ENCODE measurements around the gene CHAD. TPM values are rescaled to one million over a fixed set of nuclear protein-coding genes. Genes with fewer than 3 reads are reported as not detected.

Gene CHAD
- total and polyA plus RNA-seq, 2 of the 13 experiments (the other 11 are each of a cell fraction or from before 2014, with no cell fraction given): 1.4 TPM; not detected in 1

- TF ChIP-seq, protein P1, sequence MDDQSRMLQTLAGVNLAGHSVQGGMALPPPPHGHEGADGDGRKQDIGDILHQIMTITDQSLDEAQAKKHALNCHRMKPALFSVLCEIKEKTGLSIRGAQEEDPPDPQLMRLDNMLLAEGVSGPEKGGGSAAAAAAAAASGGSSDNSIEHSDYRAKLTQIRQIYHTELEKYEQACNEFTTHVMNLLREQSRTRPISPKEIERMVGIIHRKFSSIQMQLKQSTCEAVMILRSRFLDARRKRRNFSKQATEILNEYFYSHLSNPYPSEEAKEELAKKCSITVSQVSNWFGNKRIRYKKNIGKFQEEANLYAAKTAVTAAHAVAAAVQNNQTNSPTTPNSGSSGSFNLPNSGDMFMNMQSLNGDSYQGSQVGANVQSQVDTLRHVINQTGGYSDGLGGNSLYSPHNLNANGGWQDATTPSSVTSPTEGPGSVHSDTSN (CRISPR knock-in tag; IDR thresholded peaks at IDR 0.05; ENCODE audit: borderline replicate concordance): no peak
- TF ChIP-seq ZNF205 (CRISPR knock-in tag; IDR thresholded peaks at IDR 0.05) (no peak), TBX3 (IDR thresholded peaks at IDR 0.05; ENCODE audit: borderline replicate concordance) (peak; percentile 65; the same call in 1 of the 2 replicates), SOX5 (CRISPR knock-in tag; IDR thresholded peaks at IDR 0.05; ENCODE audit: borderline replicate concordance) (peak; percentile 89; the same call in 1 of the 2 replicates), TCF12 (IDR thresholded peaks at IDR 0.05) (no peak), TCF12 (CRISPR knock-in tag; IDR thresholded peaks at IDR 0.05) (no peak), BCL6 (CRISPR knock-in tag; IDR thresholded peaks at IDR 0.05) (peak; percentile 81), ZBTB8A (CRISPR knock-in tag; IDR thresholded peaks at IDR 0.05; ENCODE audit: borderline replicate concordance, low read depth) (no peak), TBP (CRISPR knock-in tag; IDR thresholded peaks at IDR 0.05) (no peak), ZNF747 (CRISPR knock-in tag; IDR thresholded peaks at IDR 0.05; ENCODE audit: borderline replicate concordance) (no peak), ZNF557 (CRISPR knock-in tag; IDR thresholded peaks at IDR 0.05) (no peak), KDM1A (CRISPR knock-in tag; IDR thresholded peaks at IDR 0.05) (peak; percentile 83; the same call in 1 of the 2 replicates), SOX6 (IDR thresholded peaks at IDR 0.05) (no peak), SOX6 (CRISPR knock-in tag; IDR thresholded peaks at IDR 0.05) (peak; percentile 85), KAT7 (CRISPR knock-in tag; IDR thresholded peaks at IDR 0.05; ENCODE audit: borderline replicate concordance) (no peak), ZNF790 (CRISPR knock-in tag; IDR thresholded peaks at IDR 0.05; ENCODE audit: borderline replicate concordance) (no peak), ZFYVE20 (CRISPR knock-in tag; IDR thresholded peaks at IDR 0.05; ENCODE audit: borderline replicate concordance, low read depth) (no peak), HOXA5 (CRISPR knock-in tag; IDR thresholded peaks at IDR 0.05) (no peak), SKI (IDR thresholded peaks at IDR 0.05; ENCODE audit: partially characterized antibody) (peak; percentile 14), SNAI1 (CRISPR knock-in tag; IDR thresholded peaks at IDR 0.05; ENCODE audit: borderline replicate concordance) (no peak), ATF7 (IDR thresholded peaks at IDR 0.05) (no peak), ATF7 (CRISPR knock-in tag; IDR thresholded peaks at IDR 0.05) (no peak), RXRB (CRISPR knock-in tag; IDR thresholded peaks at IDR 0.05; ENCODE audit: borderline replicate concordance) (peak; percentile 63; the same call in 1 of the 2 replicates)
- TF ChIP-seq, protein P2, sequence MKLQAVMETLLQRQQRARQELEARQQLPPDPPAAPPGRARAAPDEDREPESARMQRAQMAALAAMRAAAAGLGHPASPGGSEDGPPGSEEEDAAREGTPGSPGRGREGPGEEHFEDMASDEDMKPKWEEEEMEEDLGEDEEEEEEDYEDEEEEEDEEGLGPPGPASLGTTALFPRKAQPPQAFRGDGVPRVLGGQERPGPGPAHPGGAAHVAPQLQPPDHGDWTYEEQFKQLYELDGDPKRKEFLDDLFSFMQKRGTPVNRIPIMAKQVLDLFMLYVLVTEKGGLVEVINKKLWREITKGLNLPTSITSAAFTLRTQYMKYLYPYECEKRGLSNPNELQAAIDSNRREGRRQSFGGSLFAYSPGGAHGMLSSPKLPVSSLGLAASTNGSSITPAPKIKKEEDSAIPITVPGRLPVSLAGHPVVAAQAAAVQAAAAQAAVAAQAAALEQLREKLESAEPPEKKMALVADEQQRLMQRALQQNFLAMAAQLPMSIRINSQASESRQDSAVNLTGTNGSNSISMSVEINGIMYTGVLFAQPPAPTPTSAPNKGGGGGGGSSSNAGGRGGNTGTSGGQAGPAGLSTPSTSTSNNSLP (IDR thresholded peaks at IDR 0.05; ENCODE audit: low read depth, low read length): peak; percentile 77
- TF ChIP-seq, protein P3, sequence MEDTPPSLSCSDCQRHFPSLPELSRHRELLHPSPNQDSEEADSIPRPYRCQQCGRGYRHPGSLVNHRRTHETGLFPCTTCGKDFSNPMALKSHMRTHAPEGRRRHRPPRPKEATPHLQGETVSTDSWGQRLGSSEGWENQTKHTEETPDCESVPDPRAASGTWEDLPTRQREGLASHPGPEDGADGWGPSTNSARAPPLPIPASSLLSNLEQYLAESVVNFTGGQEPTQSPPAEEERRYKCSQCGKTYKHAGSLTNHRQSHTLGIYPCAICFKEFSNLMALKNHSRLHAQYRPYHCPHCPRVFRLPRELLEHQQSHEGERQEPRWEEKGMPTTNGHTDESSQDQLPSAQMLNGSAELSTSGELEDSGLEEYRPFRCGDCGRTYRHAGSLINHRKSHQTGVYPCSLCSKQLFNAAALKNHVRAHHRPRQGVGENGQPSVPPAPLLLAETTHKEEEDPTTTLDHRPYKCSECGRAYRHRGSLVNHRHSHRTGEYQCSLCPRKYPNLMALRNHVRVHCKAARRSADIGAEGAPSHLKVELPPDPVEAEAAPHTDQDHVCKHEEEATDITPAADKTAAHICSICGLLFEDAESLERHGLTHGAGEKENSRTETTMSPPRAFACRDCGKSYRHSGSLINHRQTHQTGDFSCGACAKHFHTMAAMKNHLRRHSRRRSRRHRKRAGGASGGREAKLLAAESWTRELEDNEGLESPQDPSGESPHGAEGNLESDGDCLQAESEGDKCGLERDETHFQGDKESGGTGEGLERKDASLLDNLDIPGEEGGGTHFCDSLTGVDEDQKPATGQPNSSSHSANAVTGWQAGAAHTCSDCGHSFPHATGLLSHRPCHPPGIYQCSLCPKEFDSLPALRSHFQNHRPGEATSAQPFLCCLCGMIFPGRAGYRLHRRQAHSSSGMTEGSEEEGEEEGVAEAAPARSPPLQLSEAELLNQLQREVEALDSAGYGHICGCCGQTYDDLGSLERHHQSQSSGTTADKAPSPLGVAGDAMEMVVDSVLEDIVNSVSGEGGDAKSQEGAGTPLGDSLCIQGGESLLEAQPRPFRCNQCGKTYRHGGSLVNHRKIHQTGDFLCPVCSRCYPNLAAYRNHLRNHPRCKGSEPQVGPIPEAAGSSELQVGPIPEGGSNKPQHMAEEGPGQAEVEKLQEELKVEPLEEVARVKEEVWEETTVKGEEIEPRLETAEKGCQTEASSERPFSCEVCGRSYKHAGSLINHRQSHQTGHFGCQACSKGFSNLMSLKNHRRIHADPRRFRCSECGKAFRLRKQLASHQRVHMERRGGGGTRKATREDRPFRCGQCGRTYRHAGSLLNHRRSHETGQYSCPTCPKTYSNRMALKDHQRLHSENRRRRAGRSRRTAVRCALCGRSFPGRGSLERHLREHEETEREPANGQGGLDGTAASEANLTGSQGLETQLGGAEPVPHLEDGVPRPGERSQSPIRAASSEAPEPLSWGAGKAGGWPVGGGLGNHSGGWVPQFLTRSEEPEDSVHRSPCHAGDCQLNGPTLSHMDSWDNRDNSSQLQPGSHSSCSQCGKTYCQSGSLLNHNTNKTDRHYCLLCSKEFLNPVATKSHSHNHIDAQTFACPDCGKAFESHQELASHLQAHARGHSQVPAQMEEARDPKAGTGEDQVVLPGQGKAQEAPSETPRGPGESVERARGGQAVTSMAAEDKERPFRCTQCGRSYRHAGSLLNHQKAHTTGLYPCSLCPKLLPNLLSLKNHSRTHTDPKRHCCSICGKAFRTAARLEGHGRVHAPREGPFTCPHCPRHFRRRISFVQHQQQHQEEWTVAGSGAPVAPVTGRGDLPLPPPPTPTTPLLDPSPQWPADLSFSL (CRISPR knock-in tag; IDR thresholded peaks at IDR 0.05): no peak
These were observed 45.9 kb downstream of the CHAD start (continued) for GRCh38 chr17:50422738-50423137.
